ENCODE measurements around the gene CTDSPL.
A peak's percentile ranks its signal among the peaks of the same experiment; 100 is the strongest.

The CTDSPL gene

GRCh38 chr3:37849146-37849923 is 12.3 kb upstream of the CTDSPL start:
- no peak for DNase-seq

GRCh38 chr3:37852097-37852496 is 9.6 kb upstream of the CTDSPL start:
- in situ Hi-C loops (cut with HindIII; ENCODE audit: low pct_ligation_motif_present, low pct_unique_long_range_greater_than_20kb, low sequenced_read_pairs): no loop called here
- no peak for DNase-seq

More at GRCh38 chr3:37849146-37849923, 12.3 kb upstream of the CTDSPL start:
- in situ Hi-C loops (cut with HindIII; ENCODE audit: low pct_ligation_motif_present, low pct_unique_long_range_greater_than_20kb, low sequenced_read_pairs): no loop called here

- no peak for DNase-seq
- in situ Hi-C loops (cut with HindIII; ENCODE audit: low pct_ligation_motif_present, low pct_unique_long_range_greater_than_20kb, low sequenced_read_pairs): no loop called here
Measured at GRCh38 chr3:37852771-37853170, 8.9 kb upstream of the CTDSPL start.

- DNase-seq: no peak
- in situ Hi-C loops (cut with HindIII; ENCODE audit: low pct_ligation_motif_present, low pct_unique_long_range_greater_than_20kb, low sequenced_read_pairs): no loop called here
Measured at GRCh38 chr3:37853691-37854413, 7.8 kb upstream of the CTDSPL start.

- peak; percentile 59 for DNase-seq
- in situ Hi-C loops (cut with HindIII; ENCODE audit: low pct_ligation_motif_present, low pct_unique_long_range_greater_than_20kb, low sequenced_read_pairs): no loop called here
Measured at GRCh38 chr3:37855363-37855970, 6.2 kb upstream of the CTDSPL start.

- no peak for DNase-seq
- in situ Hi-C loops (cut with HindIII; ENCODE audit: low pct_ligation_motif_present, low pct_unique_long_range_greater_than_20kb, low sequenced_read_pairs): no loop called here
Measured at GRCh38 chr3:37856381-37856780, 5.3 kb upstream of the CTDSPL start.

GRCh38 chr3:37858742-37859141 is 2.9 kb upstream of the CTDSPL start:
- in situ Hi-C loops (cut with HindIII; ENCODE audit: low pct_ligation_motif_present, low pct_unique_long_range_greater_than_20kb, low sequenced_read_pairs): no loop called here
- DNase-seq: no peak

- DNase-seq: no peak
- in situ Hi-C loops (cut with HindIII; ENCODE audit: low pct_ligation_motif_present, low pct_unique_long_range_greater_than_20kb, low sequenced_read_pairs): no loop called here
Measured at GRCh38 chr3:37859354-37859753, 2.3 kb upstream of the CTDSPL start.

GRCh38 chr3:37859908-37860199 is 1.8 kb upstream of the CTDSPL start:
- no peak for DNase-seq
- in situ Hi-C loops (cut with HindIII; ENCODE audit: low pct_ligation_motif_present, low pct_unique_long_range_greater_than_20kb, low sequenced_read_pairs): no loop called here

GRCh38 chr3:37862219-37862902 is 681 bp downstream of the CTDSPL start:
- in situ Hi-C loops (cut with HindIII; ENCODE audit: low pct_ligation_motif_present, low pct_unique_long_range_greater_than_20kb, low sequenced_read_pairs): no loop called here
- peak; percentile 23 for DNase-seq

GRCh38 chr3:37862903-37863815 is 1.5 kb downstream of the CTDSPL start:
- no peak for DNase-seq
- in situ Hi-C loops (cut with HindIII; ENCODE audit: low pct_ligation_motif_present, low pct_unique_long_range_greater_than_20kb, low sequenced_read_pairs): no loop called here

- in situ Hi-C loops (cut with HindIII; ENCODE audit: low pct_ligation_motif_present, low pct_unique_long_range_greater_than_20kb, low sequenced_read_pairs): no loop called here
- peak; percentile 1 for DNase-seq
Measured at GRCh38 chr3:37863949-37864822, 2.5 kb downstream of the CTDSPL start.

- in situ Hi-C loops (cut with HindIII; ENCODE audit: low pct_ligation_motif_present, low pct_unique_long_range_greater_than_20kb, low sequenced_read_pairs): no loop called here
Measured at GRCh38 chr3:37864904-37865303, 3.2 kb downstream of the CTDSPL start.

GRCh38 chr3:37867144-37867543 is 5.5 kb downstream of the CTDSPL start:
- DNase-seq: no peak
- in situ Hi-C loops (cut with HindIII; ENCODE audit: low pct_ligation_motif_present, low pct_unique_long_range_greater_than_20kb, low sequenced_read_pairs): no loop called here

More at GRCh38 chr3:37864904-37865303, 3.2 kb downstream of the CTDSPL start:
- DNase-seq: no peak

- no peak for DNase-seq
- in situ Hi-C loops (cut with HindIII; ENCODE audit: low pct_ligation_motif_present, low pct_unique_long_range_greater_than_20kb, low sequenced_read_pairs): no loop called here
Measured at GRCh38 chr3:37871858-37872257, 10.2 kb downstream of the CTDSPL start.

GRCh38 chr3:37872413-37873160 is 10.9 kb downstream of the CTDSPL start:
- in situ Hi-C loops (cut with HindIII; ENCODE audit: low pct_ligation_motif_present, low pct_unique_long_range_greater_than_20kb, low sequenced_read_pairs): no loop called here
- no peak for DNase-seq

GRCh38 chr3:37876279-37876678 is 14.6 kb downstream of the CTDSPL start:
- no peak for DNase-seq
- in situ Hi-C loops (cut with HindIII; ENCODE audit: low pct_ligation_motif_present, low pct_unique_long_range_greater_than_20kb, low sequenced_read_pairs): no loop called here
